GM21381 (cell line): ENCODE data around the gene MAPRE3.
"Not testable (repeated sequence)": the region's sequence is repeated elsewhere in the genome, so short reads cannot be mapped to it uniquely, and the experiment has no call there.

Source experiments
- ATAC-seq: cut with Tn5 transposase; IDR thresholded peaks from one replicate; pipeline ENCODE4 v1.9.1; 2021; ENCODE audit warnings: mild to moderate bottlenecking, moderate library complexity; ENCODE audit not compliant: unreplicated experiment

MAPRE3 gene

DNA sequence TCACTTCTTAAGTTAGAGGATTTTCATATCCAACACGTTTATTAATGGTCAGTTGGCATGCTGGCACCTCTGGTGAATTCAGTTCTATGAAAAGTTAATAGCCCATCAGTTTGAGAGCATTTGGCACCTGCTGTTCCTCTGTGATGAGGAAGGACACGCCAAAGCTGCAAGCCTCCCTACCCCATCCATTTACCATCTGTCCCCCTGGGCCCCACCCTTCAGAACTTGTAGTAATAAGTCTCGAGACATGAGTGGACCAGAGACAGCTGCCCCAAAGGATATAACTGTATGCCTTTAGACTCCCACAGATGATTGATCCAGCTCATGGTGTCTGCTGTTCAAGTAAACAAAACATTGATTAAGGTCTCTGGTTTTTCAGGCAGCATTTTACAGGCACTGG, 94.7 kb downstream of the MAPRE3 start:
- ATAC-seq = no peak

DNA sequence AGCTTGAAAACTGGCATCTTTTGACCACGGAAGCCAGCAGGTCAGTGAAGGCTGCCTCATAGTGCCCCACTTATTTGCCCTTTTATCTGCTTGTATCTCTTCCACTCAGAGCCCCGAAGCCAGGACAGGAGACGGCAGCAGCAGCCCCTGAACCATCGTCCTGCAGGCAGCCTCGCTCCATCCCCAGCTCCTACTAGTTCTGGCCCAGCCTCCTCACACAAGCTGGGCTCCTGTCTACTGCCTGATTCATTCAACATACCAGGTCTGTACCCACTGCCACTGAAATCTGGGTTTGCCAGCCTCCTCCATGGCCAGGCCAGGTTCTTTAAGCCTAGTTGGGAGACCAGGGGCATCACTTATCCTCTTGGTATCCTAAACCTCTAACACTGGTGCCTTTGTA, 96.9 kb downstream of the MAPRE3 start:
- no peak for ATAC-seq

DNA sequence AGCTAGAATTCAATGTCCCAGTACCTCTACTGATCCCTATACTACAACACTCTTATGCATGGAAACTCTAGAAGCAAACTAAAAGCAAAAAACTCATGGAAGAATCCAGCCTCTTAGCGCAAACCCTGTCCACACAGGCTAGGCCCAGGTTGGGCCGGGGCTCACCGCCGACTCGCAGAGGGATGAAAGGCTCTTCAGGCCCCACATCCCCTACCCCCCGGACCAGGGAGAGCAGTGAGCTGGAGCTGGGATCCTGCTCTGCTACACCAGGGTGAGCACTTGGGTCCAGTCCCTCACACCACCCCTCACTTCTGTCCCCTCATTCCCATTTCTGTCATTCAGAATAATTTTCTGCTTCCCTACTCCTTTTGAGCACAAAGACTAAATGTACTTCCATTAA, 99.0 kb downstream of the MAPRE3 start:
- ATAC-seq = no peak

DNA sequence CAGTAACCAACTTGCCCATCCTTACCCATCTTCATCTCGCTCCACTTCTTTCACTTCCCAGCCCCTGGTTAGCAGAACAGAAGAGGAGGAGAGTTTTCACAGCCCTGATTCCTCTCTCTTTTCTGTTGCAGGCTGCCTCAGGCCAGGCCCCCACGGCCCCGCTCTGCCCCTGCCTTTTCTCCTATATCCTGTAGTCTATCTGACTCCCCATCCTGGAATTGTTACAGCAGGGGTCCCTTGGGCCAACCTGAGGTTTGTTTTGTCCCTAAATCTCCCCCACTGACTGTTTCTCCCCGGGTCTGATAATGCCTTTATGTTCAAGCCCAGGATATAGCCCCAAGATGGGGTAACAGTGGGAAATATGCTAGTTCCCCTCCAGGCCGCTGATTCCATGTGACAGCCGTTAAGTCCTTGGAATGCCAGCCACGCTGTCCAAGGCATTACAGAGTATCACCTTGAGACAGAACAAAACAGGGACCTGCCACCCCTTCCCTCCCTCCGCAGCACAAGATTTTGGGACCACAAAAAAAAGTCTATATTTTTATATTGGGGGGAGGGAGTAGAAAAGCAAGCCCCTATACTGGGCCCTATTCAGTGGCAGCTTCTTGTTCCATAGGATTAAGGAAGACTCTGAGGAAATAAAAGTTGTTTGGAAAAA, 99.7 kb downstream of the MAPRE3 start:
- no peak for ATAC-seq

DNA sequence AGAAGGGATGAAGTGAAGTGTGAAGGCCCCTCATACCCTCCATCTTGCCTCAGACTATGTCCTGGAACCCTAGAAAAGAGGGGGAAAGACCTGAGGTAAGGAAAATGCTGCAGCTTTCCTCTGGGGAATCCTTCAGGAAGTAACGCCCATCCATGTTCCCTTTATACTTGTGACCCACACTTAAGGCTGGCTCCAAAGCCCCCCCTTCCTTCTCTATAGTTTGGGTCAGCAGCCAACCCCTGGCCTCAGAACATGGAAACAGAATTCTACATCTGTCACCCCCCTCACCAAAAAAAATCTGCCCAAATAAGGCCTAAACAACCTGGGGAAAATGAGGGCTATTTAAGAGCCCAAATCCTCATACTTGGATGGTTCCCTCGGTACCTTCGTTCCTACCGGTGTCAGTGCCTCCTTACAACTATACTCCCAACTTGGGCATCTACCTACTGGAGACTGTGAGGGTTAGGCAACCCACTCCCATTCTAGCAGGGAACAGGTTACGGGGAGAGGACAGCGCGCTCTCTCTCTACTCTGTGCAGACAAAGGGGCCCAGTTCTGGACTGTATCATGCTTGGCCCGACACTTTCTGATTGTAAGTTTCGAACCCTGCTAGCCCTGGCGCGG, 100.3 kb downstream of the MAPRE3 start:
- ATAC-seq = no peak

DNA sequence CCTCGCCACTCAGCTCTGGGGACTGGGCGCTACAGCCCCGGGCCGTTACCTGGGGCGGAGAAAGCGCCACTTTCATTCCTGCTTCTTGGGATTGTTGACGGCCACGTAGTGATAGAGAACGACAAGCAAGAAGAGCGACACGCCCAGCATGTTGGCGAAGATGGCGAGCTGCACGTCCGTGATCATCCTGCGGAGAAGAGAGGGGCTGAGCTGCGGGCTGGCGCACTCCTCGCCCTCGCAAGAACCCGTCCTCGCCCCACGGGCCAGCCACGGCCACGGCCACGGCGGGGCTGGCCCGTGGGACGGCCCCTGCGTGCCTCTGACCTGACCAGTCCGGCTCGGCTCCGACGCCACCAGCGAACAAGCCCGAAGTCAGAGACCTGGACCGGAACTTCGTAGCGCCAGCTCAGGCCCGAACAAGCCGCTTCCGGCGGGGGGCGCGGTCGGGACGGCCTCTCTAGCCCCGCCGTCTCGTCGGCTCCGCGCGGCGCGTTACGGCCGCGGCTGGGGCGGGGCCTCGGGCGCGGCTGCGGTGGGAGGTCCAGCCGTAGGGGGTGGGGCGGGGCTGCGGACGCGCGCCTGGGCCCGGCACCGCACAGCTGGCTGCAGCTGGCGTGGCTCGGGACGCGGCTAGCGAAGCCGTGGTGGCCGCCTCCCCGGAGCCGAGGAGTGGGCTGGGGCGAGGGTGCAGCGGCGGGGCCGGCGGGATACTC, 101.0 kb downstream of the MAPRE3 start, which contains the start of gene OST4:
Gene OST4, minus strand, starts transcription at position 378 of the 713 bp plus-strand sequence.
- peak; percentile 91 for ATAC-seq

DNA sequence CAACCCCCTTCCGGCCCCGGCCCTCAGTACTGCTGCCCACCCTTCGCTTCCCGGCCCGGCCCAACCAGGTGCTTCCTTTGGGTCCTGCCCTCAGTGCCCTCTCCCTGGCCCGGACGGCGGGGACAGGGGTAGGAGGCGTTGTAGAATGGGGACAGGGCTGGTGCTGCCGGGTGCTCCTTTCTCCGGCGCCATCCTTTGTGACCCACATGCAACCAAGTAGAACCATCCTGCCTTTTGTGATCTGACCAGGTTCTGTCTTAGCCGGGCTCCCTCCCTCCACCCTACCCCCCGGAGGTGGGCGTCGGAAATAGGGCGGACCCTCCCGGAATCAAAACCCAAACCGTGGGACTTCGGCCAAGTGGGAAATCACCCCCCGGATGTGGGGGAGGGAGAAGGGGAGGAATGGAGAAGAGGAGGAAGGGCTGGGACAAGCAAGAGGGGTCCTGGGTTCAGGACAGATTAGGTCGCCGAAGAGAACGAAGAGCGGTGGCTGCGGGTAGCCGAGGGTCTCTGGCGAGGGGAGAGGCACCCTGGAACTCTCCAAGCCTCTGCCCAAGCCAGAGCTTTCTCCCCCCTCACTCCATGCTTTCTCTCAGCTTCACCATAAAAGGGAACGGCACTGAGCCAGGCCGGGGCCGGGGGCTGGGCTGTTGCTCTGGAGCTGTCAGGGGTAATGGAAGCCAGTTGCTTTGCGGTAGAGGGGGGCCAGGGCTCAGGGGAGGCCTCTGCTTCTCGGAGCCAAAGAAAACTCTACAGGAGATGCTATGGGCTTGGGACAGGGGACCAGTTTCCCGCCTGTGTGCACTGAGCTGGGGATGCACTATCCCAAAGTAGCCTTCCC, 101.8 kb downstream of the MAPRE3 start:
- peak; percentile 2 for ATAC-seq

DNA sequence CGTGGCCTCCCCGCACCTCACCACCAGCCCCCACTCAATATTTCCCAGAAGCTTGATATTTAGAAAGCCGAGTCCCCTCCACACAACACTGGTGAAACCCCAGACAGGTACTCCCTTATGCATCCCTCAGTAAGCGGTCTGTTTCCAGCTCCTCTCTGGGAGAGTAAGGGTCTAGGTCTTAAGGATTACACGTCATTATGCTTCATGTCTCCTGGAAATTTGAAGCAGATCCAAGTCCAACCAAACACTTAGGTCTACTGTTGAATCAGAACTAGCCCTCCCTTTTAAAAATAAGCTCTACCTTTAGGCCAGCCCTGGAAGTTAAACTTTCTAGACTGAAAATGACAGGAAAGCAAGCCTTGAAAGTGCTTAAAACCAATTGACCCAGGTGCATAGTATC, 102.5 kb downstream of the MAPRE3 start:
- ATAC-seq = no peak

DNA sequence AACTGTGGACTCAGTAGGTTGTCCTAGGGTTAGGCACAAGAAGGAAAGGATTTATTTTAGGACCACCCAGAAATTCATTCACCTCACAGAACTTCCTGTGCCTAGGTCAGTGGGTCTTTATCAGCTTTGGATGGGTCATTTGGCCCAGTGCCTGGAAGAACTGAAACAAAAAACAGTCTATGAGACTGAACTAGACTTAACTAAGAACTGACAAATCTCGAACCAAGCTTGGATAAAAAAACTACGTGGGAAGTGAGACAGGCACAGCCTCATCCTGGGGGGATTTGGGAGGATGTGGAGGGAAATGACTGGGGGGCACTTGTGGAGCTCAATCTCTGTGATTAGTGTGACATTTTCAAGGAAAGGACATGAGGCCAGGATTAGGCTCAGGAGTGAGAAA, 103.3 kb downstream of the MAPRE3 start:
- no peak for ATAC-seq

DNA sequence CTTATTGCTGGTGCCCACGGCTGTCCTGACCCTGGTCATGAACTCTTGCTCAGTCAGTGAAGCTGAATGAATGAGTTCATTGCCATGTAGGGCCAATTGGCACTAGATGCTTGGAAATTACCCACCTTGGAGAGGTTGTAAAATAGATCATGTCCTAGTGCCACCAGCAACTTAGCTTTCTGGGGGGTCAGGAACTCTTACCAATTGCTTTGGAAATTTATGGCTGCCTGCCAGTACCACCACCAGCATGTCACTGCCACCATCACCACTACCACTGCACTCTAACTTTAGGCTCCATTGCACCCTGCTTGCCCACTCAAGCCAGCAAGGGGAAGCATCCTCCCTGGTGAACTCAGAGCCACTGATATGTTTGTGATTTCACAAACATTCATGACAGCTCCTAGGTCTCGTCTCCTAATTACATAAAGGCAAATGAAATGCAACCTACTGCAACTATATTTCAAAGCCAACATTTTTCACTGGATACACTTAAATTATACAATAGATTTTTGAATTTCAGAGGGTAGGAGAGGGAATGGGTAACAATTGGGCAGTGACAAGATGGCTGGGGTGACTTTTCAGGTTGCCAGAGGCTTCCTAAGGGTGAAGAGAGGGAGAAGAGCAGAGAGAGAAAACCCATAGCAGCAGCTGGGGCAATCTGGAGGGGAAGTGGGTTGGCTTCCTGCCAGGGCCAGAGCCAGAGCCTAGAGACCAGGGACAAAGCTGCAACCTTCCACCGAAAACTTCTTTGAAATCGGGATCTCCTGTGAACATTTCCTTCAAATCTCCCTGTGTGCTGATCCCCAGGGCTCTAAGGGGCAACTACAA, 104.5 kb downstream of the MAPRE3 start:
- no peak for ATAC-seq

DNA sequence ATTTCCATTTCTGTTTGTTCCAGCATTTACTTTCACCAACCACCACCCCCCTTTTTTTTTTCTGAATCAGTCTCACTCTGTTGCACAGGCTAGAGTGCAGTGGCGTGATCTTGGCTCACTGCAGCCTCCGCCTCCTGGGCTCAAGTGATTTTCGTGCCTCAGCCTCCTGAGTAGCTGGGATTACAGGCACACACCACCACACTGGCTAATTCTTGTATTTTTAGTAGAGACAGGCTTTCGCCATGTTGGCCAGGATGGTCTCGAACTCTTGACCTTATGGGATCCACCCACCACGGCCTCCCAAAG, 105.1 kb downstream of the MAPRE3 start:
- ATAC-seq = not testable (repeated sequence)

DNA sequence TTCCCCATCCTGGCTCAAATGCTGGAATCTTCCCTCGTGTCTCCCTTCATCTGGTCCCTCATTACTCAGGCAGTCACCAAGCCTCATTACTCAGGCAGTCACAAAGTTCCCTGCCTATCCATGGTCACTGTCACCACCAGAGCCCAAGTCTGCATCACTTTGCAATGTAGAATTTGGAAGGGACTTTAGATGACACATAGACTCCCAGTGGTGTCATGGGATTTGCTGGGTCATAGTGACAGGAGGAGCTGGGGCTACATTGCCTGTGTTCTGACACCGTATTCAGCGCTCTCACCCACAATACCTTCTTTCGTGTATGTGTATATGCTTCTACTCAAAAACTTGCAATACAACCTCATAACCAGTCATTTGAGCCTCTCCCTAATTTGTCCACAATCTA, 105.9 kb downstream of the MAPRE3 start:
- ATAC-seq = no peak
